B cell (primary cell): ENCODE results near the gene LIN37. TPM values are rescaled to one million over a fixed set of nuclear protein-coding genes. Genes with fewer than 3 reads are reported as not detected.
A peak's percentile ranks its signal among the peaks of the same experiment; 100 is the strongest.

Experiments used
- ATAC-seq: fragments of 200-7000 bp; cut with Tn5 transposase; one replicate; pipeline ENCODE4 v1.10.0; 2021; ENCODE audit warnings: low read depth, mild to moderate bottlenecking, moderate number of reproducible peaks, moderate library complexity
- CTCF ChIA-PET: fragments of 350-600 bp; sonication (Branson Sonifier 250); formaldehyde crosslinking; loops from one replicate; lab custom pipeline; 2021; ENCODE audit warnings: antibody characterized with exemption, inconsistent platforms; lab: Charles Lee
- POLR2A ChIA-PET: fragments of 350-600 bp; sonication (Branson Sonifier 250); formaldehyde crosslinking; loops from one replicate; lab custom pipeline; 2021; ENCODE audit warnings: antibody characterized with exemption; lab: Charles Lee
- DNase-seq: peaks from one replicate; pipeline ENCODE4 v3.0.0; 2013
- H2AFZ ChIP-seq: 2 replicates; pipeline ENCODE4 v1.6.1; 2012; ENCODE audit warnings: mild to moderate bottlenecking, low read depth, low read length; ENCODE audit not compliant: insufficient read depth, poor library complexity, severe bottlenecking
- H3K27ac ChIP-seq, 2 donors: 1 replicate in 1 of 2; 2 replicates in 1 of 2; pipeline ENCODE4 v1.5.1; 2012 to 2013; ENCODE audit warnings: low read length in 2 of 2, mild to moderate bottlenecking in 2 of 2, moderate library complexity in 1 of 2
- H3K27me3 ChIP-seq, 4 experiments: fragments of 200-600 bp in 1 of 4; sonication (generic) in 1 of 4; replicated peaks in 1 of 4; 1 replicate in 2 of 4; 2 replicates in 2 of 4; pipeline versions ENCODE4 v1.6.1 to v1.7.0; 2013 to 2016; ENCODE audit warnings: low read length in 3 of 4, mild to moderate bottlenecking in 2 of 4, mixed read lengths in 1 of 4, moderate library complexity in 1 of 4; ENCODE audit not compliant: insufficient read depth in 4 of 4, control insufficient read depth in 3 of 4; ENCODE audit errors: control extremely low read depth in 1 of 4
- H3K36me3 ChIP-seq, 2 experiments: replicated peaks in 1 of 2; 1 replicate in 1 of 2; 2 replicates in 1 of 2; pipeline versions ENCODE4 v1.6.1 to v1.7.1; 2013; ENCODE audit warnings: low read length in 1 of 2; ENCODE audit not compliant: insufficient read depth in 2 of 2, control insufficient read depth in 1 of 2; ENCODE audit errors: control extremely low read depth in 1 of 2, extremely low read depth in 1 of 2
- H3K4me1 ChIP-seq, 2 donors: fragments of 200-600 bp in 1 of 2; sonication (generic) in 1 of 2; 1 replicate in 1 of 2; 2 replicates in 1 of 2; pipeline versions ENCODE4 v1.5.1 to v1.6.1; 2013 to 2017; ENCODE audit warnings: low read length in 2 of 2; ENCODE audit not compliant: control insufficient read depth in 2 of 2, insufficient read depth in 2 of 2
- H3K4me2 ChIP-seq: replicated peaks from 2 replicates; pipeline ENCODE3; 2012; ENCODE audit warnings: mild to moderate bottlenecking, low read depth, low read length; ENCODE audit not compliant: poor library complexity, severe bottlenecking
- H3K4me3 ChIP-seq, 5 experiments: fragments of 200-600 bp in 1 of 5; sonication (generic) in 1 of 5; 1 replicate in 3 of 5; 2 replicates in 2 of 5; pipeline versions ENCODE4 v1.5.1 to v1.7.0; 2011 to 2016; ENCODE audit warnings: low read length in 4 of 5, mild to moderate bottlenecking in 4 of 5, low read depth in 2 of 5, control low read depth in 1 of 5, moderate library complexity in 1 of 5; ENCODE audit not compliant: insufficient read depth in 1 of 5; ENCODE audit errors: control extremely low read depth in 1 of 5, extremely low read depth in 1 of 5
- H3K79me2 ChIP-seq: fragments of 200-600 bp; sonication (generic); one replicate; pipeline ENCODE4 v1.6.0; 2016; ENCODE audit warnings: low read length; ENCODE audit not compliant: control insufficient read depth, insufficient read depth
- H3K9ac ChIP-seq: fragments of 200-600 bp; sonication (generic); 2 replicates; pipeline ENCODE4 v1.6.1; 2017; ENCODE audit warnings: mild to moderate bottlenecking, low read length, moderate library complexity
- H3K9me3 ChIP-seq, 3 donors: one replicate each; pipeline versions ENCODE4 v1.6.1 to v1.7.1; 2013; ENCODE audit warnings: low read length in 2 of 3; ENCODE audit not compliant: control insufficient read depth in 2 of 3, insufficient read depth in 1 of 3; ENCODE audit errors: control extremely low read depth in 1 of 3
- H4K20me1 ChIP-seq: 2 replicates; pipeline ENCODE4 v1.6.0; 2012; ENCODE audit warnings: mild to moderate bottlenecking, low read length; ENCODE audit not compliant: insufficient read depth, control insufficient read depth, poor library complexity, severe bottlenecking
- H3K27ac Mint-ChIP-seq: one replicate; pipeline ENCODE4 v1.8.0; 2021; ENCODE audit warnings: mixed read lengths
- H3K27me3 Mint-ChIP-seq: one replicate; pipeline ENCODE4 v1.8.0; 2021; ENCODE audit warnings: mixed read lengths
- H3K4me1 Mint-ChIP-seq: one replicate; pipeline ENCODE4 v1.8.0; 2021; ENCODE audit warnings: mixed read lengths
- H3K4me3 Mint-ChIP-seq: one replicate; pipeline ENCODE4 v1.8.0; 2021; ENCODE audit warnings: mixed read lengths
- H3K9me3 Mint-ChIP-seq: one replicate; pipeline ENCODE4 v1.8.0; 2022; ENCODE audit warnings: mixed read lengths; ENCODE audit not compliant: insufficient read depth
- CTCF ChIP-seq: fragments of 200-600 bp; IDR thresholded peaks from one replicate; pipeline ENCODE4 v1.8.0; 2022; ENCODE audit warnings: antibody characterized with exemption, mild to moderate bottlenecking
- EZH2 ChIP-seq: IDR thresholded peaks from 2 replicates; pipeline ENCODE4 v1.6.1; 2012; ENCODE audit warnings: borderline replicate concordance, low read depth, mild to moderate bottlenecking, moderate library complexity, low read length; ENCODE audit not compliant: insufficient read depth, poor library complexity, severe bottlenecking
- WGBS: methylation state at CpG from one replicate; pipeline ENCODE4 v1.1.5; 2013; ENCODE audit warnings: missing lambda C conversion rate; ENCODE audit not compliant: insufficient coverage; 5-methylcytosine and 5-hydroxymethylcytosine counted together
- intact Hi-C: fragments of 100-400 bp; cut with micrococcal nuclease; formaldehyde crosslinking; loops from one replicate; pipeline ENCODE4 v1.10.0; 2022
- polyA plus RNA-seq: library from polyadenylated mRNA; depleted of rRNA; stranded (reverse); fragments of >200 nt; gene quantifications from 2 replicates; pipeline ENCODE4 v1.2.3, GENCODE V29; 2012
- total RNA-seq, 2 donors: library from RNA; stranded (reverse); fragments of 120-200 nt in 1 of 2; gene quantifications; 1 replicate in 1 of 2; 2 replicates in 1 of 2; pipeline versions ENCODE4 v1.2.3 to v1.2.4, GENCODE V29; 2013 to 2022

LIN37 gene
- total and polyA plus RNA-seq, 2 donors (not counting 1 experiment from before 2014, with no cell fraction given) = 22.3 to 64.1 TPM

- no peak for TF ChIP-seq EZH2
- TF ChIP-seq CTCF = no peak
- Histone ChIP-seq H3K9ac (no peak overlapping the region), H3K79me2 (peaks cover 76% of the 10 kb centered on the region)
Measured at GRCh38 chr19:35719402-35720162, 28.8 kb upstream of the LIN37 start.

GRCh38 chr19:35720163-35720524, 28.2 kb upstream of the LIN37 start:
- Histone ChIP-seq H3K4me2 (no peak overlapping the region), H4K20me1 (peaks cover 64% of the 10 kb centered on the region), H2AFZ (no peak overlapping the region), H3K9me3 (no peaks in the 10 kb centered on the region), H3K36me3 (peaks cover 0 to 50% of the 10 kb centered on the region in 2 experiments), H3K4me1 (peaks cover 19 to 34% of the 10 kb centered on the region in 2 donors), H3K27ac (no peak overlapping the region), H3K79me2 (peaks cover 77% of the 10 kb centered on the region), H3K27me3 (no peaks in the 10 kb centered on the region), H3K9ac (no peak overlapping the region), H3K4me3 (no peak overlapping the region)
- Mint-ChIP-seq H3K27ac (no peak overlapping the region), H3K4me1 (peaks cover 36% of the 10 kb centered on the region), H3K27me3 (no peaks in the 10 kb centered on the region), H3K4me3 (peak overlapping the region; percentile 45), H3K9me3 (no peaks in the 10 kb centered on the region)
- ATAC-seq (no peak), DNase-seq (no peak)
- intact Hi-C loops = no loop called here
- 99% methylated on average over 9 of the region's 9 CpGs for WGBS
- POLR2A ChIA-PET = no interaction called here
- no peak for TF ChIP-seq EZH2
- no peak for TF ChIP-seq CTCF
- CTCF ChIA-PET = interaction anchor here (1.3 to 2.6 kb wide), 3 partner anchors 20 to 25 kb away, joined by 3 to 7 read pairs (median 4); no protein-coding TSS in a partner anchor

More at GRCh38 chr19:35719402-35720162, 28.8 kb upstream of the LIN37 start:
- no peaks in the 10 kb centered on the region for H3K27me3 Mint-ChIP-seq
- no peak overlapping the region for H2AFZ ChIP-seq
- H4K20me1 ChIP-seq = peaks cover 61% of the 10 kb centered on the region
- H3K4me2 ChIP-seq = peak overlapping the region; percentile 85
- H3K4me1 Mint-ChIP-seq = peaks cover 41% of the 10 kb centered on the region
- H3K9me3 Mint-ChIP-seq = no peaks in the 10 kb centered on the region
- no peak for DNase-seq
- intact Hi-C loops = loop anchor here (10.0 kb wide), 2 partner anchors 185 to 375 kb away; partner anchors contain the start of genes FFAR1, HCST, NFKBID and TYROBP
- no peaks in the 10 kb centered on the region for H3K9me3 ChIP-seq
- ChIA-PET CTCF (interaction anchor here (1.3 to 2.6 kb wide), 3 partner anchors 21 to 25 kb away, joined by 3 to 7 read pairs (median 4); no protein-coding TSS in a partner anchor), POLR2A (interaction anchor here (1.2 to 1.8 kb wide), 3 partner anchors 21 to 26 kb away, joined by 4 to 10 read pairs (median 7); partner anchors contain the start of genes IGFLR1, PSENEN and U2AF1L4)
- peak overlapping the region; percentile 85 for H3K27ac Mint-ChIP-seq
- peak overlapping the region; percentile 90 for H3K4me3 Mint-ChIP-seq
- no peaks in the 10 kb centered on the region for H3K27me3 ChIP-seq
- peaks cover 19 to 40% of the 10 kb centered on the region in 2 donors for H3K4me1 ChIP-seq
- no peak overlapping the region for H3K27ac ChIP-seq
- ATAC-seq = no peak
- WGBS = 95% methylated on average over 23 of the region's 32 CpGs
- peaks cover 0 to 45% of the 10 kb centered on the region in 2 experiments for H3K36me3 ChIP-seq
- no peak overlapping the region for H3K4me3 ChIP-seq
